Measurements from ENCODE around the gene TRAP1.

DNA sequence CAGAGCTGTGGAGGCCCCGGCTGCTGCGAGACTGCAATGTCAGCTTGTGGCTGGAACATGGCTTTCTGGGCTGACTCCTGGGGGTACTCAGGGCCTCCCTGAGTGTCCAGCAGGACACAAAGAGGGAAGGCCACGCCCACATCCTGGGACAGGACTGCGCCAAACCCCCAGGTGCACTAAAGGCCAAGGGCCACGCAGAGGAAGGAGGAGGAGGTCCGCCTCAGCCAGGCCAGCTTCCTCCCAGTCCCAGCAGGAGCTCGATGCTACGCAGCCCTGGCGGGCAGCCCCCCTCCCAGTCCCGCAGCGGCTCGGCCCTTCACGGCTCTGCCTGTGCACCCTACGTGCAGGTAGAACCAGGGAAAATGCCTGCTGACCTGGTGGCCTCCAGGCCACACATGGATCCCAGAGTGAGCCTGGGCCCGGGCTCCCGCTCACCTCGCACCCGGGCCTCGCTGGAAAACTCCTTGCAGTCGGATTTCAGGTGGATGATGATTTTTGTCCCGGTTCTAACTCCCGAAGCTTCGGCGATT lies 41.7 kb downstream of the TRAP1 start:
- TF ChIP-seq POLR2AphosphoS5 (IDR thresholded peaks at IDR 0.05) (no peak), EP300 (IDR thresholded peaks at IDR 0.05) (no peak), POLR2A (IDR thresholded peaks at IDR 0.05) (no peak), CTCF (IDR thresholded peaks at IDR 0.05) (no peak)

Measured in suprapubic skin (tissue), 4 donors.